HG02943 (cell line): ENCODE measurements around the gene MARVELD3.
"Not testable (repeated sequence)": the region's sequence is repeated elsewhere in the genome, so short reads cannot be mapped to it uniquely, and the experiment has no call there.

Source experiments
- ATAC-seq: cut with Tn5 transposase; IDR thresholded peaks from one replicate; pipeline ENCODE4 v1.9.1; 2021; ENCODE audit warnings: mild to moderate bottlenecking, low read depth, moderate library complexity; ENCODE audit not compliant: unreplicated experiment

Gene MARVELD3

DNA sequence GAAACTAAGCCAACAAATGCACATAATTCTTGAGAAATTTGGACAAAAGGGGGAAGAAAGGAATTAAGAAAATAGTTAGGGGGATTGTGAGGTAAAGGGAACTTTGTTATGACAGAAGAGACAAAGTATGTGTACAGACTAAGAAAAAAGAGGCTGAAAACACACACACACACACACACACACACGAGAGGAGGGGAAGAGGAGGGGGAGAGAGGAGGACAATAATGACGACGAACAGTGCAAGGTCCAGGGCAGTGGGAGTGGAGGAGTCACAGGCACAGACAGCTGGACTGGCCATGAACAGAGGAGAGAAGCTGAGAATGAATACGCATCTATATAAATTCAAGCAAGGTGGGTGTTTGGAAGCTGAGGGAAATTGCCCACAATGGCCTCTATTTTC is 44.6 kb downstream of the MARVELD3 start:
- no peak for ATAC-seq

DNA sequence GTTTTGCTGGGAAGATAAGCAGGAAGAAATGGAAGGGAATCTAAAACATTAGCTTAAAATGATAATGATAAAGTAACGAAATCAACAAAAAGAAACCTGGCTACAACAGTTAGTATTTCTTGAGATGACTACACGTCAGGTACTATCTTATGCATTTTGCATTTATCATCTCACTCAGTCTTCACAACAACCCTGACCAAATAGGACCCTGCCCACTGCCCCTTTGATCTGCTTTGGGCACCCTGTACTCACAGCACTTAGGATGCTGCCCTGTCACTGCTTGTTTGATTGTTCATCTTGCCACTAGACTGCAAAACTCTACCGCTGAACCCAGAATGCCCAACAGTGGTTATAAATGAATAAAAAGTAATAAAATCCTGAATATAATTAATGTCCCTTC is 45.2 kb downstream of the MARVELD3 start:
- no peak for ATAC-seq

DNA sequence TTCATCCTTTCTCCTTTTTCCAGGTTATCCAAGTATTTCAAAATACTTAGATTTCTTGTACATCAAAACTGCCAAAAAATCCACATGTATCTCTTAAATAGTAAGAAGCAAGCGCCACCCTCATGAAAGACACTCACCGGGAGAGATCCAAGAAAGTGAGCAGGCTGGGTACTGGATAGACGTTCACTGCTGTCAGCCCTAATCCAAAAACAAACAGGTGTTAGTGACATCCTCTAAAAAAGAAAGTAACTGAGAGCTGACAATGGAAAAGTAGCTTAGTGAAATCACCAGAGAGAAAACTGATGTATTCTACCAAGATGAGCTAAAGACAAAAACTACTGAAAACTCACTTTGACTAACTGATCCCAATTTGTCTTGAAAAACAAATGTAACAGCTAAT is 46.1 kb downstream of the MARVELD3 start:
- ATAC-seq: no peak

DNA sequence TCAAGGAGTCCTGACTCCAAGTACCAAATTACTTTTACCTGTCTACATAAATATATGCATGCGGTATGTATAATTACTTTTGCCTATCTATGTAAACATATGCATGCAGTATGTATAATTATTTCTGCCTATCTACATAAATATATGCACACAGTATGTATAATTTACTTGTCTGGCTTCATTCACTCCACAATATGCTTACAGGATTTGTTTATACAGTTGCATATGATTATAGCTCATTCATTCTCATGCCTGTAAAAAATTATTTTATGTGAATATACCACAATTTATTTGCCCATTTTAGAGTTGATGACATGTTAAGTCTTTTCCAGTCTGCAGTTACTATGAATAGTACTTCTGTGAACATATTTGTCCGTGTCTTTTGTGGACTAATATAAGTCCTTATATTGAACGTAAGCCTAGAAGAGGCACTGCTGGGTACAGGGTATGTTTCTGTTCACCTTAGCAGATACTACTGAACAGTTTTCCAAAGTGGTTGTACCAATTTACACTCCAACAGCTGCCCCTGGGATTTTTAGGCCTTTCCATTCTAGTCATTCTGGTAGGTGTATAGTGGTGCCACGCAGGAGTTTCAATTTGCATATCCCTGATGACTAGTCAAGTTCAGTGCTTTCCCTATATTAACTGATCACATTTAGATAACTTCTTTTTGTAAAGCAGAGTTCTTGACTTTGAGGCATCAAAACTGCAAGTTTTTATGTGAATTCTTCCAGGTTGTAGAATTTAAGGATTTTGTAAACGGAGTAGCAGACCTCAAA is 47.0 kb downstream of the MARVELD3 start:
- ATAC-seq: no peak

DNA sequence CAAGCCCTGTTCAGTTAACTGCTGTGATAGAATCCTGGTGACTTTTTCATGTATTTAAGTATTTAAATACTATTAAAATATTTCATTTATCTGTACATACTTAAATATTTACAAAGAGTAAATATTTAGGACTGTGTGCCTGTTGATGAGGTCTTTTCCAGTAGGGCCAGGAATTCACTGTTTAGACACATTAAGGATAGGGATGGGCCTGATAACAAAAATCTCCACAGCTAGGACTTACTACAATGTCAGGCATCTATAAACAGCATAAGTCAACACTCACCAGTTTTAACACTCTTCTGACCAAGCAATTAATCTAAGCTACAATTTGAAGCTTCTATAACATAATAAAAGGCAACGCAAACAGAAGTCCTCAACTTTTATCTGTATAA is 47.6 kb downstream of the MARVELD3 start:
- no peak for ATAC-seq

DNA sequence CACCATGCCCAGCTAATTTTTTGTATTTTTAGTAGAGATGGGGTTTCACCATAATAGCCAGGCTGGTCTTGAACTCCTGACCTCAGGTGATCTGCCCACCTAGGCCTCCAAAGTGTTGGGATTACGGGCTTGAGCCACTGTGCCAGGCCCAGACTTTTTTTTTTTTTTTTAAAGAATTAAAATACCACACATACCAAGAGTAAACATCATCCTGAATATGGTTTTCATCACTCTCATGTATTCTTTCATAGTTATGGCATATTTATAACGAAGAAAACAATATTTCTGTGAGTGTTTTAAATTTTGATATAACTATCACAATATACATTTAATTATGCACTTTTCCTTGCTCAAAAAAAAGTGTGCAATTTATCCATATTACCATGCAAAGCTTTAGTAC is 48.2 kb downstream of the MARVELD3 start:
- ATAC-seq: no peak

DNA sequence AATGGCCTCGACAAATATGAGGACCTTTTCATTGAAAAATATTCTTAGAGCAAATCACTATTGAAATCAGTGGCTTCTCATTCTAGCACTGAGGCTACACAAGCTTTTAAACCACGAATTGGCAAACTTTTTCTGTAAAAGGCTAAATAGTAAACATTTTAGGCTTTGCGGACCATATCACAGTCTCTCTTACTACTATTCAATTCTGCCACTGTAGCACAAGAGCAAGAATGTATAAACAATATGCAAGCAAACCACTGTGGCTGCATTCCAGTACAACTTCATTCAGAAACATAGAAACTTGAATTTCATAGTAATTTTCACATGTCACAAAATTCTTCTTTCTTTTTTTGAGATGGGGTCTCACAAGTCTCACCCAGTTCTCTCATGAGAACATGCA is 49.4 kb downstream of the MARVELD3 start:
- ATAC-seq: no peak

DNA sequence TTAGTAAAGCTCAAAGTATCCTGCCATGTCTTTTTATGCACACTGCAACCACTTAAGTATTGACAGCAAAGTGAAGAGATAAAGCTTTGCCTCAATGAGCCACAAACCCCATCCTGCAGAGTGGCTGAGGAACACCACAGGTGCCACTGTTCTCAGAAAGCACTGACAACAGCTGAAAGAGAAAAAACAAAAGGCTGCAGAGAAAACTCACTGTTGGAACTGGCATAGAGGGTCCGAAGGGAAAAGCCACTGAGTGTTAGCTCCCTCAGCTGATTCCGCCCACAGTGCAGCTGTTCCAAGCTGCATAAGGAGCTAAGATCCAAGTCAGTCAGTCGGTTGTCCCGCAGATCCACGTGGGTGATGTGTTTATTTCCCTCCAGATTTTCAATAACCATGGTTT is 50.3 kb downstream of the MARVELD3 start:
- ATAC-seq: no peak

DNA sequence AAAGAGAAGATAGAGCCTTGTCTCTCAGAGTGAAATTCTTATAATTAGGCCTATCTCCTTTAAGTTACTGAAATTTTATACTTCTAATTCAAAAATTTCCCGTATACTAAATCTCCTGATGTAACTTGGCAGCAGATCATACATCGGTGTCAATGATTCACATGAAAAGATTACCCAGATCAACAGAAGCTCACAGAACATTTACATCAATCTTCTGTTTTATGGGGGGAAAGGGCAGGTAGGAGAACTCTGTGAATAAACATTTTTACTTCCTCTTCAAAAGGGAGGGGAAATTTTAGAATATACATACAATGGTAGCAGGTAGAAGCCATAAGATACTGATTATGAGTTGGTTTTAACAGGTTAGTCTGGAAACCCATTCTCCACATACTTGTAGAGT is 55.4 kb downstream of the MARVELD3 start:
- no peak for ATAC-seq

DNA sequence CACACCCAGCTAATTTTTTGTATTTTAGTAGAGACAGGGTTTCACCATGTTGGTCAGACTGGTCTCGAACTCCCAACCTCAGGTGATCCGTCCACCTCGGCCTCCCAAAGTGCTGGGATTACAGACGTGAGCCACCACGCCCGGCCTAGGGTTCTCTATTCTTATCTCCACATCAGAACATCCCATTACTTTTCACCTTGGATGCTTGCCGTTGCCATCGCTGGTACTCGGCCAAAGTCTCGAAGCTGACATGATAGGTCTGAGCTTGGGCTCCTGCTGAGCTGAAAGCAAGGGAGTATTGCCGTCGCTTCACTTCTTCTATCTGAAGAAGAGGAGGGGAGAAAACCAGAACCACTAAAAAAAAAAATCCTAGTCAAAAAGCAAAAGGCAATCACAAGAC is 58.3 kb downstream of the MARVELD3 start:
- not testable (repeated sequence) for ATAC-seq
